ENCODE data around the gene LGALS3BP. TPM values are rescaled to one million over a fixed set of nuclear protein-coding genes. Genes with fewer than 3 reads are reported as not detected.

The LGALS3BP gene
- total RNA-seq, 1 experiment from 2014 or later = 747 TPM

DNA sequence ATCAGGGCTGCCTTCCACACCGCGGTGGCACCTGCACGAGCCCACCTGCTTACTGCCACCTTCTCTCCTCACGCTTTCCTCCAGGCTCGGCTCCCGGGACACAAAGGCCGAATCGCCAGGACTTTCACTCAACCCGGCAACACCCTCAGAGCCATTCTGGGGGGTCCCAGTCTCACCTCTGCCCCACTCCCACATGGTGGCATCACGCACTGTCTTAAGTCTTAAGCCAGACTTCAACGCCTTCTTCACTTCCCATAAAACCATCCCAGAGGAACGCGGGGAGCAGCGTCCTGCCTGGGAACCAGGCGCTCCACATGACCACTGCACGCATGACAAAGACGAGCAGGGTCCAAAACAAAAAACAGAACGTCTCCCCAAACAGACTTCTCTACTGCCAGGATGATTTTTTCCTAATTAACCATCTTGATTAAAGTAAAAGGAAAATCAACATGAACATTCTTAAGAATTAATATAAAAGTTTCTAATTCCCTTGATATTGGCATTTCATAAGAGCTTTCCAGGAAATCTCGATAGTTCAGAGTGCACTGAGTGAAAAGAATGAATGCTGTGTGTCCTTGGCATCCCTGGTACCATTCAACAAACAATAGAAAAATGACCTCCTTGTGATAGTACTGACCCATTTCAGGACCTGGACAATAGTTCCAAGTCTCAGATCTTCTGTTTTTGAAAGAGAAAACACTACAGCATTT, 27.2 kb upstream of the LGALS3BP start:
- H3K4me3 Mint-ChIP-seq (ENCODE audit: low read depth, unreplicated experiment) = peak overlapping the region; percentile 3

GRCh38 chr17:79006046-79006445, 26.3 kb upstream of the LGALS3BP start:
- CTCF ChIA-PET = interaction anchor here (0.5 to 1.6 kb wide), 2 partner anchors 10 to 200 kb away, joined by 3 to 9 read pairs; no protein-coding TSS in a partner anchor
- Mint-ChIP-seq H3K4me1 (ENCODE audit: low read depth, unreplicated experiment) (peaks cover 61% of the 10 kb centered on the region), H3K27me3 (ENCODE audit: unreplicated experiment) (no peaks in the 10 kb centered on the region), H3K9me3 (ENCODE audit: low read depth, unreplicated experiment) (no peaks in the 10 kb centered on the region), H3K36me3 (ENCODE audit: insufficient read depth, unreplicated experiment) (peaks cover 41% of the 10 kb centered on the region), H3K27ac (ENCODE audit: unreplicated experiment) (peak overlapping the region; percentile 52), H3K4me3 (ENCODE audit: low read depth, unreplicated experiment) (peak overlapping the region; percentile 50)
- intact Hi-C loops (cut with micrococcal nuclease; ENCODE audit: unreplicated experiment) = no loop called here
- DNase-seq = no peak
- TF ChIP-seq, protein P1, sequence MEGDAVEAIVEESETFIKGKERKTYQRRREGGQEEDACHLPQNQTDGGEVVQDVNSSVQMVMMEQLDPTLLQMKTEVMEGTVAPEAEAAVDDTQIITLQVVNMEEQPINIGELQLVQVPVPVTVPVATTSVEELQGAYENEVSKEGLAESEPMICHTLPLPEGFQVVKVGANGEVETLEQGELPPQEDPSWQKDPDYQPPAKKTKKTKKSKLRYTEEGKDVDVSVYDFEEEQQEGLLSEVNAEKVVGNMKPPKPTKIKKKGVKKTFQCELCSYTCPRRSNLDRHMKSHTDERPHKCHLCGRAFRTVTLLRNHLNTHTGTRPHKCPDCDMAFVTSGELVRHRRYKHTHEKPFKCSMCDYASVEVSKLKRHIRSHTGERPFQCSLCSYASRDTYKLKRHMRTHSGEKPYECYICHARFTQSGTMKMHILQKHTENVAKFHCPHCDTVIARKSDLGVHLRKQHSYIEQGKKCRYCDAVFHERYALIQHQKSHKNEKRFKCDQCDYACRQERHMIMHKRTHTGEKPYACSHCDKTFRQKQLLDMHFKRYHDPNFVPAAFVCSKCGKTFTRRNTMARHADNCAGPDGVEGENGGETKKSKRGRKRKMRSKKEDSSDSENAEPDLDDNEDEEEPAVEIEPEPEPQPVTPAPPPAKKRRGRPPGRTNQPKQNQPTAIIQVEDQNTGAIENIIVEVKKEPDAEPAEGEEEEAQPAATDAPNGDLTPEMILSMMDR (IDR thresholded peaks at IDR 0.05; ENCODE audit: unreplicated experiment) = no peak
- BruUV-seq (replicated peaks) = no TSS peak

More for the DNA sequence above, 27.2 kb upstream of the LGALS3BP start:
- TF ChIP-seq, protein P1 (IDR thresholded peaks at IDR 0.05; ENCODE audit: unreplicated experiment) = no peak
- Mint-ChIP-seq H3K4me1 (ENCODE audit: low read depth, unreplicated experiment) (peaks cover 61% of the 10 kb centered on the region), H3K9me3 (ENCODE audit: low read depth, unreplicated experiment) (no peaks in the 10 kb centered on the region), H3K36me3 (ENCODE audit: insufficient read depth, unreplicated experiment) (peaks cover 35% of the 10 kb centered on the region), H3K27me3 (ENCODE audit: unreplicated experiment) (no peaks in the 10 kb centered on the region), H3K27ac (ENCODE audit: unreplicated experiment) (peak overlapping the region; percentile 38)
- no TSS peak for BruUV-seq (replicated peaks)
- no peak for DNase-seq
- CTCF ChIA-PET = no interaction called here
- intact Hi-C loops (cut with micrococcal nuclease; ENCODE audit: unreplicated experiment) = no loop called here

GRCh38 chr17:79005063-79005861, 25.5 kb upstream of the LGALS3BP start:
- Mint-ChIP-seq H3K4me1 (ENCODE audit: low read depth, unreplicated experiment) (peaks cover 61% of the 10 kb centered on the region), H3K27ac (ENCODE audit: unreplicated experiment) (peak overlapping the region; percentile 52), H3K4me3 (ENCODE audit: low read depth, unreplicated experiment) (peak overlapping the region; percentile 50), H3K27me3 (ENCODE audit: unreplicated experiment) (no peaks in the 10 kb centered on the region), H3K36me3 (ENCODE audit: insufficient read depth, unreplicated experiment) (peaks cover 40% of the 10 kb centered on the region), H3K9me3 (ENCODE audit: low read depth, unreplicated experiment) (no peaks in the 10 kb centered on the region)
- peak; percentile 72 for DNase-seq
- no TSS peak for BruUV-seq (replicated peaks)
- TF ChIP-seq, protein P1 (IDR thresholded peaks at IDR 0.05; ENCODE audit: unreplicated experiment) = no peak
- intact Hi-C loops (cut with micrococcal nuclease; ENCODE audit: unreplicated experiment) = no loop called here
- CTCF ChIA-PET = interaction anchor here (0.5 to 1.6 kb wide), 3 partner anchors 9 to 201 kb away, joined by 3 to 9 read pairs (median 3); no protein-coding TSS in a partner anchor

DNA sequence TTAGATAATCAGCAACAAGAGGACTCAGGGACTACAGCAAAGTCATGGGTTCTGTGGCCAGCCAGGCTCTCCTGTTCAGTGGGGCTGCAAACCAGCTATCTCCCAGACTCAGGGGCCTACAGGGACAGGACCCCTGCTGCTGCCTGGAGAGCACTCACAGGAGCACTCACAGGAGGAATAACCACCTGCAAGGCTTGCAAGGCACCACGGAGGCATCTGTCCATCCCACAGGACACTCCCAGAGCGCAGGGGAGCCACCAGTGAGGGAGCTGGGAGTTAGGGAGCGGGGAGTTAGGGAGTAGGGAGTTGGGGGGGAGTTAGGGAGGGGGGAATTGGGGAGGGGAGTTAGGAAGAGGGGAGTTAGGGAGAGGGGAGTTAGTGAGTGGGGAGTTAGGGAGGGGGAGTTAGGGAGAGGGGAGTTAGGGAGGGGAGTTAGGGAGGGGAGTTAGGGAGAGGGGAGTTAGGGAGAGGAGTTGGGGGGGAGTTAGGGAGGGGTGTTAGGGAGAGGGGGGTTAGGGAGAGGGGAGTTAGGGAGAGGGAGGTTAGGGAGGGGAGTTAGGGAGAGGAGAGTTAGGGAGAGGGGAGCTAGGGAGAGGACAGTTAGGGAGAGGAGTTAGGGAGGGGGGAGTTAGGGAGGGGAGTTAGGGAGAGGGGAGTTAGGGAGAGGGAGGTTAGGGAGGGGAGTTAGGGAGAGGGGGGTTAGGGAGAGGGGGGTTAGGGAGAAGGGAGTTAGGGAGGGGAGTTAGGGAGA, 24.1 kb upstream of the LGALS3BP start:
- H3K27ac Mint-ChIP-seq (ENCODE audit: unreplicated experiment) = no peak overlapping the region
- peaks cover 66% of the 10 kb centered on the region for H3K4me1 Mint-ChIP-seq (ENCODE audit: low read depth, unreplicated experiment)
- H3K36me3 Mint-ChIP-seq (ENCODE audit: insufficient read depth, unreplicated experiment) = peaks cover 41% of the 10 kb centered on the region
- intact Hi-C loops (cut with micrococcal nuclease; ENCODE audit: unreplicated experiment) = no loop called here
- H3K27me3 Mint-ChIP-seq (ENCODE audit: unreplicated experiment) = no peaks in the 10 kb centered on the region
- no peak overlapping the region for H3K4me3 Mint-ChIP-seq (ENCODE audit: low read depth, unreplicated experiment)
- CTCF ChIA-PET = no interaction called here
- TF ChIP-seq, protein P1 (IDR thresholded peaks at IDR 0.05; ENCODE audit: unreplicated experiment) = no peak
- DNase-seq = no peak
- no peaks in the 10 kb centered on the region for H3K9me3 Mint-ChIP-seq (ENCODE audit: low read depth, unreplicated experiment)
- no TSS peak for BruUV-seq (replicated peaks)
